ENCODE data around the gene MYL6B.
A peak's percentile ranks its signal among the peaks of the same experiment; 100 is the strongest.

GRCh38 chr12:56117778-56118687 lies 34.4 kb upstream of the MYL6B start, which contains the start of gene ZC3H10:
- TF ChIP-seq CTCF (conservative IDR thresholded peaks at IDR 0.05) (peak; percentile 63), ZFX (IDR thresholded peaks at IDR 0.05) (peak; percentile 56)
